RCC 7860 (cell line): ENCODE data around the gene ADCY4.

Experiments
- DNase-seq: peaks from one replicate; pipeline ENCODE4 v3.0.0-alpha.2; 2015; ENCODE audit warnings: low spot score
- FAIRE-seq: peaks from 2 replicates; lab custom pipeline; 2012; peaks lifted over from hg19 to GRCh38; lab: Jason Lieb, UNC

ADCY4 gene

GRCh38 chr14:24304019-24304387 is 30.9 kb downstream of the ADCY4 start:
- FAIRE-seq (no peak), DNase-seq (no peak)

- FAIRE-seq, result no peak
- DNase-seq, result no peak
These were observed 34.4 kb downstream of the ADCY4 start for GRCh38 chr14:24300326-24300980.

DNA sequence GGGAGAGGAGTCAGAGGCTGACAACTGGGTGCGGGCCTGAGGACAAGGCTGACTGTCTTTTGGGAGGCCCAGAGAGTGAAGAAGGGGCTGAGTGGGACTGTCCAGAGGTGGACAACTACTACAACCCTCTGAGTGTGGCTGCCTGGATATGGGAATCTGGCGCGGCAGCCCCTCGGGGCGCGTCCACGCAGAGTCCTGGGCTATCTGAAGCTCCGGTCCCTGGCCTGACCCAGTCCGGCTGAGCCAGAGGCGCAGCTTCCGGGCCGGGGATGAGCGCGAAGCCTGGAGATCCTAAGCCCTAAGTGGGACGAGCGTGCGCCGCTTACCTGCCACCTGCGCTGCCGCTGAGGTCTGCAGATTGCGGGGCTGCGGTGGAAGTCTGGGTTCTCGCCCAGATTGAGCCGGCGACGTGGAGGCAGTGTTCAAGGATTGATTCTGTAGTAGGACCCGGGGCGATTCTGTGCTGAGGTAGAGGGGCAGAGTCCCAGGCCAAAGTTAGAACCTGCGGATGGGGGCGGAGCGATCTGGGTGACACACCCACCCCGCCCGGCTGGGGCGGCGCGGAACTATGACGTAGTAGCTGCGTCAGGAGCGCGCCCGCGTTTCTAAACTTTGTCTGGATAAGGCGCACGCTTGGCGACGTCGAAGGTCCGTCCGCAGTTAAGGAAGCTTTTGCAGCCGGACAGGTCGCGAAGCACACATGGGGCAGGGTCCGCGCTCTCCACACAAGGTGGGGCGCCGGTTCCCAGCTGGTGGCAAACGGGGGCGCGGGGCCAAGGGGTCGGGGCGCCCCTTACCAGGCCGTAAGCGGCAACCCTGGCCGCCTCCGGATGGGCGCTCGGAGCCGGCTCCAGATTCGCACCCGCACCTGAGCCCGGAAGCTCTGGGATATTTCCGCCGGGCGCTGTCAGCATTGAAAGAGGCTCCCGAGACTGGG is 35.3 kb downstream of the ADCY4 start, which contains the start of the genes DHRS1 and NOP9:
DHRS1 (minus strand) TSS at position 526 of the 937 bp plus-strand sequence. CDS start 674 bp downstream, outside the sequence.
NOP9 (plus strand) TSS at position 596 of the 937 bp plus-strand sequence; CDS start at position 701, 105 bp downstream.
- DNase-seq, result peak; percentile 46
- FAIRE-seq, result no peak

DNA sequence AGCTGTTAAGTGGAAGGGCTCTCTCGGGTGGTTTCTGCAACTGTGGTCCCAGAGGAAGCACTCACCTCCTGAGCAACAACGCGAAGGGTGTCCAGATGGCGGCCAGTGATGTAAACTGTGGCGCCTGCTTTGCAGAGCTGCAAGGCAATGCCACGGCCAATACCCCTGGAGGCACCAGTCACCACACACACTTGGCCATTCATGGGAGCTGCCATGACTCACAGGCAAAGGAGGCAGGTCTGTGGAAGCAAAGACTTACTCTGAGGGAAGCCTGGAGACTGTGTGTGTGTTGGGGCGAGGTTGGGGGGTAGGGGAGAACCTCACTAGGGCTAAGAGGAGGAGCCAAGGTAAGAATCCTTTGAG is 36.0 kb downstream of the ADCY4 start:
- DNase-seq, result peak; percentile 59
- FAIRE-seq, result no peak

DNA sequence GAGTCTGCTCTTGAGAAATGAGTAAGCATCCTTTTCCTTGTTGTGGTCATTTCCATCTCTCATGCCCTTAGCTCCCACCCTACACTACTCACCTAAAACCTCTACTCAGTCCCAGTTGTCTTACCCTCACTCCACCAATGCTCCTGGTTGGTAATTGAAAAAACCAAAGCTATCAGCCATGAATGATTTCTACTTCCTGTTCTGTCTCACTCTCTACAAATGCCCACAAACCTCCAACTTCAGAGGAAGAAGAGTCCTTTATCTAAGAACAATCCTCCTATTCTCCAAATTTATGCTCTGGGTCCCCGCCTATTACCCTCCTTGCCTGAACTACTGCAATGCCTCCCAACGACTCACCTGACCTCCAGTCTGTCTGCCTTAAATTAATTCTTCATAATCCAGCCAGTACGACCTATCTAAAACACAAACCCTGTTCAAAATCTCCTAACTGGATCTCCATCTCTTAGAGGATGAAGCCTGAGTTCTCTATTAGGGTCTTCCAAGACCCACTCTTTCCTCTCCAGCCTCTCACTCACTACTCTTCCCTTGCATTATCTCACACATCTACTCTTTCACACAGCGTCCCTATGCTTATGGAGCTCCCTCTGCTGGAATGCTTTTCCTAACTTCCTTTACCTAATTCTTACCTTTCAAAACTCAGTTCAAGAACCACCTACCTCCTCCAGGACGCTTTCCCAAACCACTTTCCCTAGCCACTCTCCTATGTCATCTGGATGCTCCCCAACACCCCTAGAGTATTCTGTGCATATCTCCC is 37.5 kb downstream of the ADCY4 start:
- DNase-seq, result peak; percentile 19
- no peak for FAIRE-seq

DNA sequence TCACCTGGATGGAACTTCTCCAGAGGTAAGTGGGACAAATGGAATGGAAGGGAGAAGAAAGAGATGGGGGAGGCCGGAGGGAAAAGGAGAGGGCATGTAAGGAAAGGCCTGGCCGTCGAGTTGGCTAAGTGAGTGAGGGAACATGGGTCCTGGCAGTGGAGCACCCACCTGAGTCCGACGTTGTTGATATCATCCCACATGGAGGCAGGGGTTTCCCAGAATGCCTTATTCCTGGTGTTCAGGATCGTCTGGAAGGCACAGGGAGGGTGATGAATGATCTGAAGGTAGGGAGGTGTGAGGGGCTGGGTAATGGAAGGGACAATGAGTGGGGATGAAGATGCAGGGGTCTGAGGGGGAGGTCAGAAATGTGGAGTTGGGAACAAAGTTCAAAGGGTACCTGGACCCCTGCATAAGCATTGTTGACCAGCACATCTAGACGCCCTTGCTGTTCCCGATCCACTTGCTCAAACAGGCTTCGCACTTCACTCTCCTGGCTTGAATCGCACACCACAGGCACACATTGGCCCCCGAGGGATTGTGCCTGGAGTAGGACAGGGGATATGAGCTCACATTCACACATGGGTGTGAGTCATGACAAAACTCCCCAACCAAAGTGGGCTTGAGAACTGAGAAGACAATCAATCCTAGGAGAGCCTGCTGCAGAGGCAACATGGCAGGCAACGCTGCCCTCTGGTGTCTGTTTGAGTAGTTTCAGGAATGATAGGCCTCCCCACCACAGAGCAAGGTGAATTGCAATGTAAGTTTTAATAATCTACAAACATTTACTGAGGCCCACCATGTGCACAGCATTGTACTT is 38.3 kb downstream of the ADCY4 start:
- DNase-seq, result peak; percentile 70
- FAIRE-seq, result no peak

GRCh38 chr14:24293525-24293924 is 41.3 kb downstream of the ADCY4 start:
- DNase-seq, result no peak
- no peak for FAIRE-seq

DNA sequence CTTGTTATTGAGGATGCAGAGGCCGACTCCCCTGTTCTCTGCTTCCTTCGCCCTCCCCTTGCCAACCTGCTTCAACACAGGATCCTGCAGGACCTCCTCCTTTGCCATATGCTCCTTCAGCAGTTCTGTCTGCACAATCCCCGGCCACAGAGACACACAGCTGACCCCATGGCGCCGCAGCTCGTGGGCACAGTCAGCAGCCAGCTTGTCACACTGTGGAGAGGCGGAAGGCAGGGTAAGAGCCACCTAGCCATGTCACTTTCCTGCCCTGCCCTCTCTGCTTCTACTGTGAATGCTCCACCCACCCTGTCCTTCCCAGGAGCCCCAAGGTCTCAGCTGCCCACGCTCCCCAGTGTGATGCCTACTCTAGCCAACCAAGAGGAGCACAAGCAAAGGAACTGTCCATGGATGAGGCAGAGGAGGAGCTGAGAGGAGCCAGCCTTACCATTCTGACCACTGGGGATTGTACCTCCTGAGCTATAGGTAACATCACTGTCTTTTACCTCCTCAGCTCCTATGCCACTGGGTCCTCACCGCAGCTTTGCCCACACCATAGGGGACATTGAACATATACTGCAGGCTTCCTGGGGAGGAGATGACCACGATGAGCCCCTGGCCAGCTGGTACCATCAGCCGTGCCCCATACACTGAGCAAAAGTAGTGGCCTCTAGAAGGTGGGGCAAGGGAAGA is 42.6 kb downstream of the ADCY4 start:
- no peak for DNase-seq
- FAIRE-seq, result no peak

- FAIRE-seq (no peak), DNase-seq (no peak)
These were observed 43.3 kb downstream of the ADCY4 start for GRCh38 chr14:24291446-24292117.

DNA sequence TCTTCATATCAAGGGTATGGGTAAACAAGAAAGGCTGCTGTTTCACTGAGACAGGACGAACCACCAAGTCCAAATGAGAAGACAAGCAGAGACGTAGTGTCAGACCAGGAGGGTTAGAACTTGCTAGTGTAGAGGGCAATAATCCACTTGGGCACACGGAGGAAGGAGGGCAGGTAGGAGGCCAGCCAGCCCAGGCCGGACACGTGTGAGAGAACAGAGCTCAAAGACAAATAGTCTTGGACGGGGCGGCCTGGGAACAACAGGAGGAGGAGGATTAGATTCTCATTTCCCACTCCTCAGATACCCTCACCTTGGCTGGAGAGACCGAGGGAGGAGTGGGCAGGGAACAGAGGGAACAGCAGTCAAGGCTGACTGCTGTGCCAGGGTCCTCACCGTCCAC is 44.1 kb downstream of the ADCY4 start:
- FAIRE-seq (no peak), DNase-seq (no peak)

GRCh38 chr14:24289649-24290280 is 45.1 kb downstream of the ADCY4 start:
- no peak for DNase-seq
- no peak for FAIRE-seq

GRCh38 chr14:24286996-24287395 is 47.9 kb downstream of the ADCY4 start:
- no peak for DNase-seq
- no peak for FAIRE-seq

- FAIRE-seq (no peak), DNase-seq (no peak)
These were observed 49.5 kb downstream of the ADCY4 start for GRCh38 chr14:24285351-24285750.

- no peak for FAIRE-seq
- no peak for DNase-seq
These were observed 50.3 kb downstream of the ADCY4 start for GRCh38 chr14:24284501-24285035.

DNA sequence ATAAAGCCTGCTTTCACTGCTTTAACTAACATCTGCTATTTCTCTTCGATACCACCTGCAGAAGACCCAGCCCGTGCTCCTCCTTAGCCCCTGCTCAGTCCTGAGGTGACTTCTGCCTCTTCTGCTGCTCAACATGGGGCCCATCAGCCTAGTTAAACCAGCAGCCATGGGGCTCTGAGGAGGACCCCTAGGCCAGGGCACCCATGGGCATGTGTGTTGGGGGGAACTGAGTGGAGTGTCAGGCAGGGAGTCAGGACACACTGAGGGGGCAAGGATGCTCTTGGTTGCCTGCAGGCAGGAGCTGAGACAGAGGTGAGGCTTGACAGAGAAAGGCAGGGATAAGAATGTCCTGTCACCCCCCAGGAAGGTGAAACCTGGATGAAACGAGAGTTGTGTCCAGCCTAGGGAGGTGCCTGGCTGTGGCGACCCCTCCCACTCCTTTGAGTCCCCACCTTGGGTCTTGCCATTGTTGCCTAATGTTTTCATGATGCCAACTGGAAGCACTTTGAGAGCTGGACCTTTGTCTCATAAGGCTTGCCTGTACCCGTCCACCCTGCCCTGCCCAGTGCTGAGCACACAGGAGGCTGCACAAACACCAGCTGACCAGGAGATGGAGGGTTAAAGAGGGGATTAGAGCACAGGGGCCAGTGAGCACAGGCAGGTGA is 50.9 kb downstream of the ADCY4 start:
- FAIRE-seq (no peak), DNase-seq (no peak)

DNA sequence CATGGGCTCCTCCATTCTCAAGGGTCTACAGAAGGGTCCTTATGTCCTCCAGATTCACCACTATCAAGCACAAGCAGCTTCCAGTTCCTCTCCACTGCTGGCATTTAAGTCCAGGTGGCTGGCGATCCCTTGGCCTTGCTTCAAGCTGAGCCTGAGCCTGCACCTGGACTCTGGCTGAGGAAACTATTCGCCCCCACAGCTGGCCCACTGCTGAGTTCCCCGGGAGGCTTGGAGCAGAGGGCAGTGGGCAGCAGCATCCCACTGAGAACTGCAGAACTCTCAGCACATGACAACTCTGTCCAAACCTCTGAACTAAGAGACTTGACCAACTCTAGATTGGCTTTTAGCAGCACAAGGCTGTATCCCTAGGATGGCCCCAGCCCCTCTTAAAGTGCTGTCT is 52.1 kb downstream of the ADCY4 start:
- DNase-seq (no peak), FAIRE-seq (no peak)

DNA sequence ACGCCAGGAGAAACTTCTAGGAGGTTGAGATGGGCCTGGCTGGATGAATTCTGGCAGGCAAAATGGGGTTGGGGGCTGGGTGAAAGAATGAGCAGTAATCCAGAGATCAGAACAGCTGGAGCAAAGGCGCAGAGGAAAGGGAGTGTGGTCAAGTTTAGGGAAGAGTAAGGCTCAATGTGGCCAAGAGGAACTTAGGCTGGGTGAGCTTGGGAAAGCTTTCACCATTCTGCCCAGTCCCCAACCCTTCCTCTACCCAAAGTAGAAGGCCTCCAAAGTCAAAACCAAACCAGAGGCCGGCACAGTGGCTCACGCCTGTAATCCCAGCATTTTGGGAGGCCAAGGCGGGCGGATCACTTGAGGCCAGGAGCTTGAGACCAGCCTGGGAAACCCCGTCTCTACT is 53.2 kb downstream of the ADCY4 start:
- no peak for DNase-seq
- no peak for FAIRE-seq
